SK-N-SH treated with all-trans-retinoic acid at 6 μM for 48 hours (cell line): ENCODE data around the gene HHIPL1.

Experiments
- ATAC-seq: fragments of 200-7000 bp; cut with Tn5 transposase; 3 replicates; pipeline ENCODE4 v1.9.1; 2020; ENCODE audit warnings: mild to moderate bottlenecking, moderate library complexity
- ARNTL ChIP-seq: fragments of 450-650 bp; formaldehyde crosslinking; IDR thresholded peaks from 2 replicates; pipeline ENCODE4 v1.5.0; 2020; ENCODE audit warnings: low read depth, mild to moderate bottlenecking, moderate library complexity, borderline replicate concordance
- BACH2 ChIP-seq: fragments of 250-450 bp; sonication (Bioruptor Pico); IDR thresholded peaks from 2 replicates; pipeline ENCODE4 v1.9.0; 2021; ENCODE audit warnings: mild to moderate bottlenecking, borderline replicate concordance
- CSDC2 ChIP-seq: fragments of 250-450 bp; sonication (Bioruptor Pico); IDR thresholded peaks from 2 replicates; pipeline ENCODE4 v1.5.0; 2020; ENCODE audit warnings: mild to moderate bottlenecking, moderate library complexity
- ESRRG ChIP-seq: fragments of 250-450 bp; sonication (Bioruptor Pico); IDR thresholded peaks from 2 replicates; pipeline ENCODE4 v1.6.1; 2021; ENCODE audit warnings: mild to moderate bottlenecking
- ISL1 ChIP-seq: fragments of 250-450 bp; sonication (Bioruptor Pico); IDR thresholded peaks from 2 replicates; pipeline ENCODE4 v2.1.2; 2022; ENCODE audit warnings: mild to moderate bottlenecking, moderate library complexity
- OSR1 ChIP-seq: fragments of 250-450 bp; sonication (Bioruptor Pico); IDR thresholded peaks from 2 replicates; pipeline ENCODE4 v1.8.0; 2022; ENCODE audit warnings: moderate library complexity, mild to moderate bottlenecking, inconsistent platforms
- PPARA ChIP-seq: fragments of 250-450 bp; sonication (Bioruptor Pico); IDR thresholded peaks from 2 replicates; pipeline ENCODE4 v1.5.0; 2020; ENCODE audit warnings: mild to moderate bottlenecking, borderline replicate concordance
- RARB ChIP-seq: fragments of 250-450 bp; sonication (Bioruptor Pico); IDR thresholded peaks from 2 replicates; pipeline ENCODE4 v1.8.0; 2021; ENCODE audit warnings: mild to moderate bottlenecking, moderate library complexity
- SNAI2 ChIP-seq: fragments of 250-450 bp; sonication (Bioruptor Pico); IDR thresholded peaks from 2 replicates; pipeline ENCODE4 v1.5.0; 2020; ENCODE audit warnings: mild to moderate bottlenecking, moderate library complexity
- TCF4 ChIP-seq: fragments of 250-450 bp; sonication (Bioruptor Pico); IDR thresholded peaks from 2 replicates; pipeline ENCODE4 v1.8.0; 2021; ENCODE audit warnings: mild to moderate bottlenecking, moderate library complexity, borderline replicate concordance
- TOX ChIP-seq: fragments of 250-450 bp; sonication (Bioruptor Pico); IDR thresholded peaks from 2 replicates; pipeline ENCODE4 v1.8.0; 2021; ENCODE audit warnings: mild to moderate bottlenecking, moderate library complexity, borderline replicate concordance
- ZC3H10 ChIP-seq: fragments of 250-450 bp; sonication (Bioruptor Pico); IDR thresholded peaks from 2 replicates; pipeline ENCODE4 v1.5.1; 2021; ENCODE audit warnings: mild to moderate bottlenecking, moderate library complexity
- ZFP3 ChIP-seq: fragments of 250-450 bp; sonication (Bioruptor Pico); IDR thresholded peaks from 2 replicates; pipeline ENCODE4 v1.5.0; 2020; ENCODE audit warnings: mild to moderate bottlenecking, moderate library complexity
- ZFP30 ChIP-seq: fragments of 450-650 bp; formaldehyde crosslinking; IDR thresholded peaks from 2 replicates; pipeline ENCODE4 v1.5.0; 2022; ENCODE audit warnings: mild to moderate bottlenecking, moderate library complexity
- ZNF565 ChIP-seq: fragments of 450-650 bp; formaldehyde crosslinking; conservative IDR thresholded peaks from 2 replicates; pipeline ENCODE4 v1.5.0; 2020; ENCODE audit warnings: low read depth, mild to moderate bottlenecking, moderate library complexity
- ZNF70 ChIP-seq: fragments of 450-650 bp; formaldehyde crosslinking; IDR thresholded peaks from 2 replicates; pipeline ENCODE4 v1.5.0; 2020; ENCODE audit warnings: mild to moderate bottlenecking, moderate library complexity
- ZNF8 ChIP-seq: fragments of 450-650 bp; formaldehyde crosslinking; IDR thresholded peaks from 2 replicates; pipeline ENCODE4 v1.5.0; 2020; ENCODE audit warnings: mild to moderate bottlenecking, moderate library complexity
- TF ChIP-seq, protein P1 (sequence below): fragments of 250-450 bp; sonication (Bioruptor Pico); IDR thresholded peaks from 2 replicates; pipeline ENCODE4 v1.5.0; 2020; ENCODE audit warnings: mild to moderate bottlenecking, moderate library complexity
- TF ChIP-seq, protein P2 (sequence below): fragments of 250-450 bp; sonication (Bioruptor Pico); IDR thresholded peaks from 2 replicates; pipeline ENCODE4 v1.8.0; 2021; ENCODE audit warnings: low read depth, mild to moderate bottlenecking, moderate library complexity, borderline replicate concordance
- TF ChIP-seq, protein P3 (sequence below): fragments of 250-450 bp; sonication (Bioruptor Pico); IDR thresholded peaks from 2 replicates; pipeline ENCODE4 v1.5.1; 2021; ENCODE audit warnings: mild to moderate bottlenecking, moderate library complexity
- TF ChIP-seq, protein P4 (sequence below): fragments of 250-450 bp; sonication (Bioruptor Pico); IDR thresholded peaks from 2 replicates; pipeline ENCODE4 v1.8.0; 2020; ENCODE audit warnings: mild to moderate bottlenecking, moderate library complexity, borderline replicate concordance
- TF ChIP-seq, protein P5 (sequence below): fragments of 250-450 bp; sonication (Bioruptor Pico); IDR thresholded peaks from 2 replicates; pipeline ENCODE4 v1.5.1; 2020; ENCODE audit warnings: low read depth, mild to moderate bottlenecking, moderate library complexity

The HHIPL1 gene

DNA sequence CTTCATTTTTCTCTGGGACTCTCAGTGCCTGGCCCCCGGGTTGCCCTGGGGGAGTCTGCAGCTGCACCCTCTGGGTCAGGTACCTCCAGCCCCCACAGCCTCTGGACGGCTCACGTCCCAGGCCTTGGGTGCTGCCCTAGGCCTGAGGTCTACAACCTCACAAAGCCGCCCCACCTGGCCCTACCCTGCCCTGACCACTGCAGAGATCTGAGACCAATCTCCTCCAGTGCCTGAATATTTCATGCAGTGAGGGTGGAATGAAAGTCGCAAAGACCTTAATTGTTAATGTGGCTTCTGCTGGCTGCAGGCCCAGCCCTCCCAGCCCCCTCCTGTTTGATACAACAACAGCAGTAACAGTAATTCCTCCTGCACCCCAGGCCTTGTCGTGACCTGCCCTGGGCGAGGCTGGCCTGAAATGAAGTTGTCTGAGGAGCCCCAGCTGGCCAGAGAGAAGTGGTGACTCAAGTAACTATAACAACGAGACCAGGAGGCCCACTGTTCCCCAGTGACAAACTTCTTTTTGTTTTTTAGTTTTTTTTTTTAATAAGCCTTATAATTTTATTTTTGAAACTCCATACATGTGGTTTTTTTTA, 32.1 kb upstream of the HHIPL1 start (continued):
- TF ChIP-seq BACH2 (CRISPR knock-in tag) (no peak), ZC3H10 (no peak), ESRRG (CRISPR knock-in tag) (no peak), CSDC2 (CRISPR knock-in tag) (no peak), RARB (no peak), PPARA (CRISPR knock-in tag) (no peak)
- TF ChIP-seq, protein P1, sequence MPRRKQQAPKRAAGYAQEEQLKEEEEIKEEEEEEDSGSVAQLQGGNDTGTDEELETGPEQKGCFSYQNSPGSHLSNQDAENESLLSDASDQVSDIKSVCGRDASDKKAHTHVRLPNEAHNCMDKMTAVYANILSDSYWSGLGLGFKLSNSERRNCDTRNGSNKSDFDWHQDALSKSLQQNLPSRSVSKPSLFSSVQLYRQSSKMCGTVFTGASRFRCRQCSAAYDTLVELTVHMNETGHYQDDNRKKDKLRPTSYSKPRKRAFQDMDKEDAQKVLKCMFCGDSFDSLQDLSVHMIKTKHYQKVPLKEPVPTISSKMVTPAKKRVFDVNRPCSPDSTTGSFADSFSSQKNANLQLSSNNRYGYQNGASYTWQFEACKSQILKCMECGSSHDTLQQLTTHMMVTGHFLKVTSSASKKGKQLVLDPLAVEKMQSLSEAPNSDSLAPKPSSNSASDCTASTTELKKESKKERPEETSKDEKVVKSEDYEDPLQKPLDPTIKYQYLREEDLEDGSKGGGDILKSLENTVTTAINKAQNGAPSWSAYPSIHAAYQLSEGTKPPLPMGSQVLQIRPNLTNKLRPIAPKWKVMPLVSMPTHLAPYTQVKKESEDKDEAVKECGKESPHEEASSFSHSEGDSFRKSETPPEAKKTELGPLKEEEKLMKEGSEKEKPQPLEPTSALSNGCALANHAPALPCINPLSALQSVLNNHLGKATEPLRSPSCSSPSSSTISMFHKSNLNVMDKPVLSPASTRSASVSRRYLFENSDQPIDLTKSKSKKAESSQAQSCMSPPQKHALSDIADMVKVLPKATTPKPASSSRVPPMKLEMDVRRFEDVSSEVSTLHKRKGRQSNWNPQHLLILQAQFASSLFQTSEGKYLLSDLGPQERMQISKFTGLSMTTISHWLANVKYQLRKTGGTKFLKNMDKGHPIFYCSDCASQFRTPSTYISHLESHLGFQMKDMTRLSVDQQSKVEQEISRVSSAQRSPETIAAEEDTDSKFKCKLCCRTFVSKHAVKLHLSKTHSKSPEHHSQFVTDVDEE (CRISPR knock-in tag), result no peak
- TF ChIP-seq, protein P2, sequence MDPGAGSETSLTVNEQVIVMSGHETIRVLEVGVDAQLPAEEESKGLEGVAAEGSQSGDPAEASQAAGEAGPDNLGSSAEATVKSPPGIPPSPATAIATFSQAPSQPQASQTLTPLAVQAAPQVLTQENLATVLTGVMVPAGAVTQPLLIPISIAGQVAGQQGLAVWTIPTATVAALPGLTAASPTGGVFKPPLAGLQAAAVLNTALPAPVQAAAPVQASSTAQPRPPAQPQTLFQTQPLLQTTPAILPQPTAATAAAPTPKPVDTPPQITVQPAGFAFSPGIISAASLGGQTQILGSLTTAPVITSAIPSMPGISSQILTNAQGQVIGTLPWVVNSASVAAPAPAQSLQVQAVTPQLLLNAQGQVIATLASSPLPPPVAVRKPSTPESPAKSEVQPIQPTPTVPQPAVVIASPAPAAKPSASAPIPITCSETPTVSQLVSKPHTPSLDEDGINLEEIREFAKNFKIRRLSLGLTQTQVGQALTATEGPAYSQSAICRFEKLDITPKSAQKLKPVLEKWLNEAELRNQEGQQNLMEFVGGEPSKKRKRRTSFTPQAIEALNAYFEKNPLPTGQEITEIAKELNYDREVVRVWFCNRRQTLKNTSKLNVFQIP (CRISPR knock-in tag), result no peak
- TF ChIP-seq, protein P3, sequence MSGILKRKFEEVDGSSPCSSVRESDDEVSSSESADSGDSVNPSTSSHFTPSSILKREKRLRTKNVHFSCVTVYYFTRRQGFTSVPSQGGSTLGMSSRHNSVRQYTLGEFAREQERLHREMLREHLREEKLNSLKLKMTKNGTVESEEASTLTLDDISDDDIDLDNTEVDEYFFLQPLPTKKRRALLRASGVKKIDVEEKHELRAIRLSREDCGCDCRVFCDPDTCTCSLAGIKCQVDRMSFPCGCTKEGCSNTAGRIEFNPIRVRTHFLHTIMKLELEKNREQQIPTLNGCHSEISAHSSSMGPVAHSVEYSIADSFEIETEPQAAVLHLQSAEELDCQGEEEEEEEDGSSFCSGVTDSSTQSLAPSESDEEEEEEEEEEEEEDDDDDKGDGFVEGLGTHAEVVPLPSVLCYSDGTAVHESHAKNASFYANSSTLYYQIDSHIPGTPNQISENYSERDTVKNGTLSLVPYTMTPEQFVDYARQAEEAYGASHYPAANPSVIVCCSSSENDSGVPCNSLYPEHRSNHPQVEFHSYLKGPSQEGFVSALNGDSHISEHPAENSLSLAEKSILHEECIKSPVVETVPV, result no peak

DNA sequence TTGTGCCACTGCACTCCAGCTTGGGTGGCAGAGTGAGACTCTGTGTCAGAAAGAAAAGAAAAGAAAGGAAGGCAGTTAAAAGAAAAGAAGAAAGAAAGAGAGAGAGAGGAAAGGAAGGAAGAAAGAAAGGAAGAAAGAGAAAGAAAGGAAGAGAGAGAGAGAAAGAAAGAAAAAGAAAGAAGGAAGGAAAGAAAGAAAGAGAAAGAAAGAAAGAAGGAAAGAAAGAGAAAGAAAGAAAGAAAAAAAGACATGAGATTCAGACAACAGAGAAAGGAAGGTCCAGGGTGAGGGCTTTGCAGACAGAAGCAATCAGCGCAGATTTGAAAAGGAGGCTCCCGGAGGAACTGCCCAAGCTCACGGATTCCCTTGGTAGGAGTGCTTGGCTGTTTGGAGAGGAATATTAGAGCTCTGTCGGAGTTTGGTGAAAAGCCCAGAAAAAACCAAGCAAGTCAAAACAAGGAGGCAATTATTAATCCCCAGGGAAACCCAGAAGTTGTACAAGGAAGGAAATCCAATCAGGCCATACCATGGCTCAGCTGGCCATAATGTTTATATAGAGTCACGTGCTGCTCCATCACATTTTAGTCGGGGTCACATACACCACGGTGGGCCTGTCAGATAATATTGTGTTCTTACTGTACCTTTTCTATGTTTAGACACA, 29.3 kb upstream of the HHIPL1 start:
- no peak for TF ChIP-seq ZC3H10
- ATAC-seq, result no peak

DNA sequence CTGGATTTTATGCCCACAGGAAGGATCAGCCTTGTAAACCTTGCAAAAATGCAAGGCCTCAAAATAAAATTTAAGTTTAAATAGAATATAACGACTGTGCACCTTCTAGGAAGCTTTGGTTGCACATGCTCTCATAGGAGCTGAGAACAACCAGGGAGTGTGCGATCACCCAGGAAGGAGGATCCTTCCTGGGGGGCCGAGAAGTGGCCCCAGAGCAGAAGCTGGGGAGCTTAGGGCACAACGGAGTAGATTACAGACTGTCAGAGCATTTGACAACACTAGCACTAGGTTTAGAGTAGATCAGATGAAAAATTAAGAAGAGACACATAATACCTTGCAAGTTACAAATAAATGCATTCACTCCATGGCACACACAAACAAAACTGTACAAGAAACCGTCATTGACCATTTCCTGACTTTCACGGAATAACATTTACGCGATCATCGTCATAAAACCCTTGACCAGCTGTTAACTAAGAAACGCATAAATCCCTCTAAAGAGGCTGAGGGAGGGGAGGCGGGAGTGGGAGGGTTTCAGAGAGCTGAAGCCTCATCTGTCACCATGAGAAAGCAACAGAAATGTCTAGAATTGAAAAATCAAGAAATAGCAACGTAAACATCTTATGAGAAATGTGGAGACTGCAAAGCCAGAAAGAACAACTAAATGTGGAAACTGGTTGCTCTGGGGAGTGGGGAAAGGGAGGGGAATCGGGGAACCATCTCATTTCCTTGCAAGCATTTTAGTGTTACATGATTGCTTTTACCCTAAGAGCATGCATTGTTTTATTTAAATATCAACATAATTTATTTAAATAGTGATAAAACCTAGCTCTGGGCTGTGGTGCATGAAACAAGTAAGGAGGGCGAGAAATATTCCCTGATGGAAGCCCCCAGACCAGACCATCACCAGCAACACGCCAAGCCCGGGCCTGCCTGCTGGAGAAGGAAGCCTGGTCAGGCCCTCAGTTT, 27.8 kb upstream of the HHIPL1 start:
- TF ChIP-seq OSR1 (CRISPR knock-in tag), result no peak
- TF ChIP-seq ZFP30 (CRISPR knock-in tag), result no peak
- TF ChIP-seq ZNF565 (CRISPR knock-in tag), result no peak
- no peak for TF ChIP-seq ZC3H10
- TF ChIP-seq ESRRG (CRISPR knock-in tag), result no peak
- no peak for TF ChIP-seq BACH2 (CRISPR knock-in tag)
- TF ChIP-seq RARB, result no peak
- TF ChIP-seq ZNF8 (CRISPR knock-in tag), result no peak
- TF ChIP-seq ARNTL, result no peak
- TF ChIP-seq, protein P2 (CRISPR knock-in tag), result no peak
- TF ChIP-seq TOX, result no peak
- TF ChIP-seq ZFP3, result no peak
- no peak for TF ChIP-seq SNAI2 (CRISPR knock-in tag)
- TF ChIP-seq TCF4 (CRISPR knock-in tag), result no peak
- TF ChIP-seq ISL1 (CRISPR knock-in tag), result no peak
- no peak for TF ChIP-seq ZNF70 (CRISPR knock-in tag)
- TF ChIP-seq, protein P4, sequence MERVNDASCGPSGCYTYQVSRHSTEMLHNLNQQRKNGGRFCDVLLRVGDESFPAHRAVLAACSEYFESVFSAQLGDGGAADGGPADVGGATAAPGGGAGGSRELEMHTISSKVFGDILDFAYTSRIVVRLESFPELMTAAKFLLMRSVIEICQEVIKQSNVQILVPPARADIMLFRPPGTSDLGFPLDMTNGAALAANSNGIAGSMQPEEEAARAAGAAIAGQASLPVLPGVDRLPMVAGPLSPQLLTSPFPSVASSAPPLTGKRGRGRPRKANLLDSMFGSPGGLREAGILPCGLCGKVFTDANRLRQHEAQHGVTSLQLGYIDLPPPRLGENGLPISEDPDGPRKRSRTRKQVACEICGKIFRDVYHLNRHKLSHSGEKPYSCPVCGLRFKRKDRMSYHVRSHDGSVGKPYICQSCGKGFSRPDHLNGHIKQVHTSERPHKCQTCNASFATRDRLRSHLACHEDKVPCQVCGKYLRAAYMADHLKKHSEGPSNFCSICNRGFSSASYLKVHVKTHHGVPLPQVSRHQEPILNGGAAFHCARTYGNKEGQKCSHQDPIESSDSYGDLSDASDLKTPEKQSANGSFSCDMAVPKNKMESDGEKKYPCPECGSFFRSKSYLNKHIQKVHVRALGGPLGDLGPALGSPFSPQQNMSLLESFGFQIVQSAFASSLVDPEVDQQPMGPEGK, result no peak
- TF ChIP-seq, protein P5, sequence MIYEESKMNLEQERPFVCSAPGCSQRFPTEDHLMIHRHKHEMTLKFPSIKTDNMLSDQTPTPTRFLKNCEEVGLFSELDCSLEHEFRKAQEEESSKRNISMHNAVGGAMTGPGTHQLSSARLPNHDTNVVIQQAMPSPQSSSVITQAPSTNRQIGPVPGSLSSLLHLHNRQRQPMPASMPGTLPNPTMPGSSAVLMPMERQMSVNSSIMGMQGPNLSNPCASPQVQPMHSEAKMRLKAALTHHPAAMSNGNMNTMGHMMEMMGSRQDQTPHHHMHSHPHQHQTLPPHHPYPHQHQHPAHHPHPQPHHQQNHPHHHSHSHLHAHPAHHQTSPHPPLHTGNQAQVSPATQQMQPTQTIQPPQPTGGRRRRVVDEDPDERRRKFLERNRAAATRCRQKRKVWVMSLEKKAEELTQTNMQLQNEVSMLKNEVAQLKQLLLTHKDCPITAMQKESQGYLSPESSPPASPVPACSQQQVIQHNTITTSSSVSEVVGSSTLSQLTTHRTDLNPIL (CRISPR knock-in tag), result no peak
- ATAC-seq, result no peak
